Ovary (tissue), 3 donors: ENCODE results near the gene TKTL1.

ENCODE experiments used
- CTCF ChIP-seq, 3 donors: fragments of 450-650 bp in 2 of 3; fragments of 200-600 bp in 1 of 3; IDR thresholded peaks; one replicate each; pipeline versions ENCODE4 v1.5.1 to v1.8.0; 2016 to 2022; ENCODE audit warnings: antibody characterized with exemption in 3 of 3, mild to moderate bottlenecking in 1 of 3
- EP300 ChIP-seq: sonication (generic); formaldehyde crosslinking; IDR thresholded peaks from one replicate; pipeline ENCODE4 v1.6.1; 2017; ENCODE audit warnings: antibody characterized with exemption
- POLR2A ChIP-seq: fragments of 450-650 bp; IDR thresholded peaks from one replicate; pipeline ENCODE4 v1.6.1; 2017; ENCODE audit warnings: antibody characterized with exemption, mild to moderate bottlenecking, moderate library complexity
- donor health status: DM: no; HTN: no; CAD: no.

- TF ChIP-seq POLR2A (no peak), EP300 (no peak), CTCF (IDR thresholded peaks at IDR 0.05) (no peak)
These were observed 72.1 kb downstream of the TKTL1 start for GRCh38 chrX:154367474-154368308.
